ENCODE results near the gene ASS1. TPM values are rescaled to one million over a fixed set of nuclear protein-coding genes. Genes with fewer than 3 reads are reported as not detected.

The ASS1 gene
- polyA plus RNA-seq, 2 of the 4 experiments (the other 2 are of a cell fraction) = 11.3 to 32.5 TPM

- WGBS (ENCODE audit: missing lambda C conversion rate) = 98% methylated on average over 4 of the region's 4 CpGs
- CTCF ChIA-PET = interaction anchor here (0.6 to 3.4 kb wide), 8 partner anchors 11 to 415 kb away, joined by 3 to 46 read pairs (median 4); no protein-coding TSS in a partner anchor
Measured at GRCh38 chr9:130452835-130453234, 8.1 kb downstream of the ASS1 start.

DNA sequence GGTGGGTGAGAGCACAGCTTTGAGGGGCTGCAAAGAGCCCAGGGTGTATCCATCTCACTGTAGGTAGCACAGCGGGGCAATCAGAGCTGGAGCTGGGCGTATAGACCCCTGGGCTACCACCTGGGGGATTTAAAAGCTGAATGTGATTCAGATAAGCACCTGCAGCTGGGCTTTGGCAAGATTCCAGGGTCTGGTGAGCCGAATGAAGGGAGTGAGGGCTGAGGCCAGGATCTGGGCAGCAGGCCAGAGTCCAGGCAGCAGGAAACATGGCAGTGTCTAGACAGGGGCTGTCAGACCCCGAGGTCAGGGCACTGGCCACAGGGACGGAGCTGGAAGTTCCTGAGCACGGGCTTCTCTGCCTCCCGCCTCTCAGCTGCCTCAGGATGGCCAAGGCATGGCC is 8.7 kb downstream of the ASS1 start:
- ChIA-PET CTCF (interaction anchor here (0.9 to 3.4 kb wide), 7 partner anchors 11 to 414 kb away, joined by 3 to 46 read pairs (median 4); no protein-coding TSS in a partner anchor), POLR2A (no interaction called here)
- no peaks in the 10 kb centered on the region for H3K9me3 ChIP-seq
- no peak overlapping the region for H3K4me3 ChIP-seq
- DNase-seq (ENCODE audit: low read depth in 1 of 2, low spot score in 1 of 2) (no peak), ATAC-seq (0 out of 6 replicates have a peak, but pooled peaks of 1 of the 2 experiments have one; percentile 12), FAIRE-seq (no peak)
- H3K4me2 ChIP-seq = 0 out of 3 replicates have a peak overlapping the region, but pooled peaks have one; percentile 7
- H3K27ac ChIP-seq = peak overlapping the region in 1 of 2 experiments; percentile 54; a peak in 1 of 6 replicates
- TF ChIP-seq RAD21 (conservative IDR thresholded peaks at IDR 0.05 in 1 of 2, IDR thresholded peaks at IDR 0.05 in 1 of 2) (no peak), CHD2 (IDR thresholded peaks at IDR 0.05; ENCODE audit: low read length, partially characterized antibody) (no peak), SREBF2 (IDR thresholded peaks at IDR 0.05) (no peak), EHMT2 (IDR thresholded peaks at IDR 0.05; ENCODE audit: low read depth) (no peak), SMC3 (IDR thresholded peaks at IDR 0.05) (no peak)
- peaks cover 36% of the 10 kb centered on the region for H3K4me1 ChIP-seq
- WGBS (ENCODE audit: missing lambda C conversion rate) = 56% methylated on average over 7 of the region's 7 CpGs

More at GRCh38 chr9:130452835-130453234, 8.1 kb downstream of the ASS1 start:
- no peak for FAIRE-seq
- DNase-seq (ENCODE audit: low read depth in 1 of 2, low spot score in 1 of 2) = no peak
- POLR2A ChIA-PET = interaction anchor here (0.5 kb wide), 1 partner anchor 79 kb away, joined by 3 read pairs; no protein-coding TSS in a partner anchor
- H3K4me2 ChIP-seq = no peak overlapping the region
- no peak for ATAC-seq
- TF ChIP-seq, protein P1, sequence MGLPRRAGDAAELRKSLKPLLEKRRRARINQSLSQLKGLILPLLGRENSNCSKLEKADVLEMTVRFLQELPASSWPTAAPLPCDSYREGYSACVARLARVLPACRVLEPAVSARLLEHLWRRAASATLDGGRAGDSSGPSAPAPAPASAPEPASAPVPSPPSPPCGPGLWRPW (IDR thresholded peaks at IDR 0.05) = no peak
- TF ChIP-seq JUNB (IDR thresholded peaks at IDR 0.05) (no peak), RARB (CRISPR knock-in tag; IDR thresholded peaks at IDR 0.05) (no peak), HOXB5 (CRISPR knock-in tag; IDR thresholded peaks at IDR 0.05) (no peak), PBX3 (IDR thresholded peaks at IDR 0.05) (no peak), HDAC2 (IDR thresholded peaks at IDR 0.05) (no peak), POLR2AphosphoS2 (conservative IDR thresholded peaks at IDR 0.05; ENCODE audit: low read length) (no peak)
- H3K4me3 ChIP-seq = no peak overlapping the region
- H3K9me3 ChIP-seq = no peaks in the 10 kb centered on the region
- peaks cover 41% of the 10 kb centered on the region for H3K4me1 ChIP-seq
- peak overlapping the region in 1 of 2 experiments; percentile 54; a peak in 1 of 6 replicates for H3K27ac ChIP-seq

GRCh38 chr9:130454096-130454811 is 9.5 kb downstream of the ASS1 start:
- WGBS (ENCODE audit: missing lambda C conversion rate) = 82% methylated on average over 10 of the region's 10 CpGs
- ATAC-seq (no peak), DNase-seq (ENCODE audit: low read depth in 1 of 2, low spot score in 1 of 2) (no peak), FAIRE-seq (no peak)
- Histone ChIP-seq H3K4me2 (no peak overlapping the region), H3K9me3 (no peaks in the 10 kb centered on the region), H3K27ac (no peak overlapping the region; a peak in 1 of 6 replicates), H3K4me1 (peaks cover 36% of the 10 kb centered on the region), H3K4me3 (no peak overlapping the region)
- ChIA-PET CTCF (interaction anchor here (0.9 to 3.4 kb wide), 5 partner anchors 10 to 413 kb away, joined by 3 to 46 read pairs (median 4); no protein-coding TSS in a partner anchor), POLR2A (no interaction called here)
- no peak for TF ChIP-seq POLR2AphosphoS2 (conservative IDR thresholded peaks at IDR 0.05; ENCODE audit: low read length)
- TF ChIP-seq, protein P2, sequence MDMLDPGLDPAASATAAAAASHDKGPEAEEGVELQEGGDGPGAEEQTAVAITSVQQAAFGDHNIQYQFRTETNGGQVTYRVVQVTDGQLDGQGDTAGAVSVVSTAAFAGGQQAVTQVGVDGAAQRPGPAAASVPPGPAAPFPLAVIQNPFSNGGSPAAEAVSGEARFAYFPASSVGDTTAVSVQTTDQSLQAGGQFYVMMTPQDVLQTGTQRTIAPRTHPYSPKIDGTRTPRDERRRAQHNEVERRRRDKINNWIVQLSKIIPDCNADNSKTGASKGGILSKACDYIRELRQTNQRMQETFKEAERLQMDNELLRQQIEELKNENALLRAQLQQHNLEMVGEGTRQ (IDR thresholded peaks at IDR 0.05) = no peak
- TF ChIP-seq SMC3 (IDR thresholded peaks at IDR 0.05) = no peak
- no peak for TF ChIP-seq HOXA7 (CRISPR knock-in tag; IDR thresholded peaks at IDR 0.05)
- TF ChIP-seq CBX8 (IDR thresholded peaks at IDR 0.05) = no peak
- TF ChIP-seq TP53 (CRISPR knock-in tag; IDR thresholded peaks at IDR 0.05) = no peak
- TF ChIP-seq RARB (CRISPR knock-in tag; IDR thresholded peaks at IDR 0.05) = no peak
- no peak for TF ChIP-seq ATOH8 (CRISPR knock-in tag; IDR thresholded peaks at IDR 0.05; ENCODE audit: low read depth)
- no peak for TF ChIP-seq RCOR1 (IDR thresholded peaks at IDR 0.05; ENCODE audit: low read depth, low read length)
- TF ChIP-seq PHF8 (IDR thresholded peaks at IDR 0.05; ENCODE audit: borderline replicate concordance, low read depth) = no peak
- TF ChIP-seq HMGXB4 (CRISPR knock-in tag; IDR thresholded peaks at IDR 0.05; ENCODE audit: borderline replicate concordance) = no peak
- no peak for TF ChIP-seq BHLHE40 (IDR thresholded peaks at IDR 0.05; ENCODE audit: low read depth, low read length)
- TF ChIP-seq SREBF2 (IDR thresholded peaks at IDR 0.05) = no peak
- TF ChIP-seq, protein P3, sequence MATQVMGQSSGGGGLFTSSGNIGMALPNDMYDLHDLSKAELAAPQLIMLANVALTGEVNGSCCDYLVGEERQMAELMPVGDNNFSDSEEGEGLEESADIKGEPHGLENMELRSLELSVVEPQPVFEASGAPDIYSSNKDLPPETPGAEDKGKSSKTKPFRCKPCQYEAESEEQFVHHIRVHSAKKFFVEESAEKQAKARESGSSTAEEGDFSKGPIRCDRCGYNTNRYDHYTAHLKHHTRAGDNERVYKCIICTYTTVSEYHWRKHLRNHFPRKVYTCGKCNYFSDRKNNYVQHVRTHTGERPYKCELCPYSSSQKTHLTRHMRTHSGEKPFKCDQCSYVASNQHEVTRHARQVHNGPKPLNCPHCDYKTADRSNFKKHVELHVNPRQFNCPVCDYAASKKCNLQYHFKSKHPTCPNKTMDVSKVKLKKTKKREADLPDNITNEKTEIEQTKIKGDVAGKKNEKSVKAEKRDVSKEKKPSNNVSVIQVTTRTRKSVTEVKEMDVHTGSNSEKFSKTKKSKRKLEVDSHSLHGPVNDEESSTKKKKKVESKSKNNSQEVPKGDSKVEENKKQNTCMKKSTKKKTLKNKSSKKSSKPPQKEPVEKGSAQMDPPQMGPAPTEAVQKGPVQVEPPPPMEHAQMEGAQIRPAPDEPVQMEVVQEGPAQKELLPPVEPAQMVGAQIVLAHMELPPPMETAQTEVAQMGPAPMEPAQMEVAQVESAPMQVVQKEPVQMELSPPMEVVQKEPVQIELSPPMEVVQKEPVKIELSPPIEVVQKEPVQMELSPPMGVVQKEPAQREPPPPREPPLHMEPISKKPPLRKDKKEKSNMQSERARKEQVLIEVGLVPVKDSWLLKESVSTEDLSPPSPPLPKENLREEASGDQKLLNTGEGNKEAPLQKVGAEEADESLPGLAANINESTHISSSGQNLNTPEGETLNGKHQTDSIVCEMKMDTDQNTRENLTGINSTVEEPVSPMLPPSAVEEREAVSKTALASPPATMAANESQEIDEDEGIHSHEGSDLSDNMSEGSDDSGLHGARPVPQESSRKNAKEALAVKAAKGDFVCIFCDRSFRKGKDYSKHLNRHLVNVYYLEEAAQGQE (IDR thresholded peaks at IDR 0.05) = no peak
- no peak for TF ChIP-seq CBX2 (IDR thresholded peaks at IDR 0.05; ENCODE audit: borderline replicate concordance, low read depth)

Measured in A549 (cell line).